OCI-LY7 (cell line): ENCODE data around the gene AK5. TPM values are rescaled to one million over a fixed set of nuclear protein-coding genes. Genes with fewer than 3 reads are reported as not detected.

Experiments used
- BruUV-seq: library from RNA; stranded (reverse); fragments of 400-500 nt; replicated peaks from 2 replicates; lab custom pipeline; 2021; lab: Mats Ljungman, UMichigan
- CTCF ChIA-PET: fragments of 300-600 bp; sonication (Branson Sonifier 250); formaldehyde crosslinking; loops from one replicate; lab custom pipeline; 2022; ENCODE audit warnings: antibody characterized with exemption; ENCODE audit not compliant: unreplicated experiment; lab: Charles Lee
- POLR2A ChIA-PET: fragments of 300-600 bp; sonication (Branson Sonifier 250); formaldehyde crosslinking; loops from one replicate; lab custom pipeline; 2022; ENCODE audit warnings: antibody characterized with exemption; lab: Charles Lee
- DNase-seq: peaks from one replicate; pipeline ENCODE4 v3.0.0-alpha.2; 2015; ENCODE audit warnings: low spot score
- H2AFZ ChIP-seq: fragments of 200-600 bp; sonication (generic), shearing (Covaris generic); 2 replicates; pipeline ENCODE4 v1.6.1; 2014; ENCODE audit warnings: mild to moderate bottlenecking, antibody characterized with exemption, low read length, moderate library complexity
- H3K27ac ChIP-seq: fragments of 200-600 bp; sonication (generic); 2 replicates; pipeline ENCODE4 v1.5.1; 2014; ENCODE audit warnings: mixed run types, low read depth, mild to moderate bottlenecking, moderate library complexity, low read length, inconsistent platforms; ENCODE audit not compliant: poor library complexity, severe bottlenecking
- H3K36me3 ChIP-seq: fragments of 200-600 bp; sonication (generic); 2 replicates; pipeline ENCODE4 v1.6.1; 2014; ENCODE audit warnings: mild to moderate bottlenecking, antibody characterized with exemption, low read length, moderate library complexity, mixed read lengths; ENCODE audit not compliant: insufficient read depth
- H3K4me1 ChIP-seq: fragments of 200-600 bp; sonication (generic); 2 replicates; pipeline ENCODE4 v1.5.1; 2014; ENCODE audit warnings: mild to moderate bottlenecking, low read length; ENCODE audit not compliant: insufficient read depth, poor library complexity, severe bottlenecking
- H3K4me2 ChIP-seq: fragments of 200-600 bp; sonication (generic); 2 replicates; pipeline ENCODE4 v1.6.1; 2014; ENCODE audit warnings: mild to moderate bottlenecking, low read length
- H3K4me3 ChIP-seq: fragments of 200-600 bp; sonication (generic); 2 replicates; pipeline ENCODE4 v1.5.1; 2014; ENCODE audit warnings: mild to moderate bottlenecking, low read depth, low read length; ENCODE audit not compliant: poor library complexity, severe bottlenecking
- H3K79me2 ChIP-seq: fragments of 200-600 bp; sonication (generic); 2 replicates; pipeline ENCODE4 v1.6.1; 2016; ENCODE audit warnings: low read depth, mild to moderate bottlenecking, low read length, moderate library complexity, mixed read lengths; ENCODE audit not compliant: insufficient read depth
- H3K9me2 ChIP-seq: fragments of 200-600 bp; sonication (generic); 2 replicates; pipeline ENCODE4 v1.6.1; 2016; ENCODE audit warnings: mild to moderate bottlenecking, low read length, mixed read lengths; ENCODE audit not compliant: insufficient read depth
- H3K9me3 ChIP-seq: fragments of 200-600 bp; sonication (generic); 2 replicates; pipeline ENCODE4 v1.6.1; 2014; ENCODE audit warnings: mild to moderate bottlenecking, mixed run types, low read length, mixed read lengths
- H4K20me1 ChIP-seq: fragments of 200-600 bp; sonication (generic); 2 replicates; pipeline ENCODE4 v1.6.1; 2014; ENCODE audit warnings: mild to moderate bottlenecking, antibody characterized with exemption, low read length, moderate library complexity, mixed read lengths; ENCODE audit not compliant: insufficient read depth
- CTCF ChIP-seq: fragments of 200-600 bp; sonication (generic); conservative IDR thresholded peaks from 2 replicates; pipeline ENCODE4 v1.5.1; 2014; ENCODE audit warnings: mild to moderate bottlenecking, antibody characterized with exemption, low read length, moderate library complexity, mixed read lengths
- EZH2phosphoT487 ChIP-seq: fragments of 200-600 bp; sonication (generic); IDR thresholded peaks from 2 replicates; pipeline ENCODE4 v1.6.1; 2018; ENCODE audit warnings: low read depth, borderline replicate concordance, mild to moderate bottlenecking, mixed run types, antibody characterized with exemption, low read length, moderate library complexity, mixed read lengths
- intact Hi-C: fragments of 100-400 bp; cut with micrococcal nuclease; formaldehyde crosslinking; loops from one replicate; pipeline ENCODE4 v1.10.0; 2022; ENCODE audit not compliant: unreplicated experiment
- total RNA-seq, 2 experiments: library from RNA; depleted of rRNA in 1 of 2; stranded (reverse); fragments of >200 nt in 1 of 2; shearing (Covaris generic) in 1 of 2; gene quantifications; 2 replicates each; pipeline ENCODE4 v1.2.3, GENCODE V29; 2014 to 2022

AK5 gene
- total RNA-seq, 2 experiments from 2014 or later, result not detected

GRCh38 chr1:77539519-77540142, 257.8 kb downstream of the AK5 start:
- DNase-seq, result no peak
- intact Hi-C loops, result loop anchor here (10.0 kb wide), 2 partner anchors 365 to 575 kb away; no protein-coding TSS in a partner anchor
- Histone ChIP-seq H3K9me2 (no peaks in the 10 kb centered on the region), H3K79me2 (no peaks in the 10 kb centered on the region), H3K4me2 (no peak overlapping the region), H3K4me3 (no peak overlapping the region), H3K27ac (no peak overlapping the region), H3K4me1 (peaks cover 13% of the 10 kb centered on the region), H4K20me1 (no peaks in the 10 kb centered on the region), H2AFZ (no peak overlapping the region), H3K36me3 (no peaks in the 10 kb centered on the region), H3K9me3 (no peaks in the 10 kb centered on the region)
- BruUV-seq, result no TSS peak
- ChIA-PET POLR2A (interaction anchor here (0.6 to 0.7 kb wide), 3 partner anchors 291 to 446 kb away, joined by 3 to 5 read pairs (median 3); no protein-coding TSS in a partner anchor), CTCF (interaction anchor here (0.9 kb wide), 2 partner anchors 13 to 378 kb away, joined by 3 read pairs; no protein-coding TSS in a partner anchor)
- TF ChIP-seq EZH2phosphoT487 (no peak), CTCF (no peak)

GRCh38 chr1:77540501-77541161, 258.8 kb downstream of the AK5 start:
- H2AFZ ChIP-seq, result peak overlapping the region; percentile 10; the same call in 1 of the 2 replicates
- TF ChIP-seq EZH2phosphoT487 (no peak), CTCF (no peak)
- ChIA-PET POLR2A (no interaction called here), CTCF (no interaction called here)
- H3K4me1 ChIP-seq, result peaks cover 13% of the 10 kb centered on the region
- no peaks in the 10 kb centered on the region for H3K9me2 ChIP-seq
- H3K27ac ChIP-seq, result peak overlapping the region; percentile 43
- no peaks in the 10 kb centered on the region for H3K79me2 ChIP-seq
- no peak for DNase-seq
- no peaks in the 10 kb centered on the region for H4K20me1 ChIP-seq
- no peaks in the 10 kb centered on the region for H3K36me3 ChIP-seq
- H3K4me2 ChIP-seq, result no peak overlapping the region
- no TSS peak for BruUV-seq
- no peaks in the 10 kb centered on the region for H3K9me3 ChIP-seq
- intact Hi-C loops, result loop anchor here (10.0 kb wide), 2 partner anchors 364 to 574 kb away; no protein-coding TSS in a partner anchor
- H3K4me3 ChIP-seq, result no peak overlapping the region

DNA sequence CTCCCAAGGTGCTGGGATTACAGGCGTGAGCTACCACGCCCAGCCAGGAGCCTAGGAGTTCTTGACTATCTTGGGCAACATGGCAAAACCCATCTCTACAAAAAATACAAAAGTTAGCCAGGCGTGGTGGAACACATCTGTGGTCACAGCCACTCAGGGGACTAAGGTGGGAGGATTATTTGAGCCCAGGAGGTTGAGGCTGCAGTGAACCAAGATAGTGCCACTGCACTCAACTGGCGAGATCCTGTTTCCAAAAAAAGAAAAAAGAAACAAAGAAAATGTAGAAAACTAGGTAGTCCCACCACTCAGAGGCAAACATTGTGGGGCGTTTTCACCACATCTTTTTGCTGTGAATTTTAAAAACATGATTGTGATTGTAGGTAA, 259.3 kb downstream of the AK5 start:
- ChIA-PET CTCF (no interaction called here), POLR2A (interaction anchor here (0.9 kb wide), 1 partner anchor 8 kb away, joined by 3 read pairs; no protein-coding TSS in a partner anchor)
- Histone ChIP-seq H3K4me3 (no peak overlapping the region), H3K79me2 (no peaks in the 10 kb centered on the region), H4K20me1 (no peaks in the 10 kb centered on the region), H3K4me2 (peak overlapping the region; percentile 9; the same call in 1 of the 2 replicates), H3K27ac (peak overlapping the region; percentile 43), H3K9me3 (no peaks in the 10 kb centered on the region), H2AFZ (peak overlapping the region; percentile 42; the same call in 1 of the 2 replicates), H3K4me1 (peaks cover 13% of the 10 kb centered on the region), H3K9me2 (no peaks in the 10 kb centered on the region), H3K36me3 (no peaks in the 10 kb centered on the region)
- intact Hi-C loops, result loop anchor here (10.0 kb wide), 2 partner anchors 364 to 574 kb away; no protein-coding TSS in a partner anchor
- DNase-seq, result peak; percentile 50
- TF ChIP-seq EZH2phosphoT487 (no peak), CTCF (no peak)
- no TSS peak for BruUV-seq
